ENCODE results near the gene S100Z.
"Not testable (repeated sequence)": the region's sequence is repeated elsewhere in the genome, so short reads cannot be mapped to it uniquely, and the experiment has no call there.

The S100Z gene

GRCh38 chr5:76845890-76846289 is 3.9 kb upstream of the S100Z start:
- no peak overlapping the region for H3K4me3 Mint-ChIP-seq
- ATAC-seq (replicated peaks) (no peak), DNase-seq (no peak)
- H3K4me1 Mint-ChIP-seq (ENCODE audit: low read depth in 2 of 2) = peaks cover 3 to 4% of the 10 kb centered on the region in 2 donors
- peaks cover 8 to 17% of the 10 kb centered on the region in 2 donors for H3K27me3 Mint-ChIP-seq
- no peak overlapping the region for H3K27ac Mint-ChIP-seq
- H3K36me3 Mint-ChIP-seq (ENCODE audit: insufficient read depth) = no peaks in the 10 kb centered on the region
- no peaks in the 10 kb centered on the region for H3K9me3 Mint-ChIP-seq

GRCh38 chr5:76850543-76851145 is 830 bp downstream of the S100Z start:
- Mint-ChIP-seq H3K4me3 (no peak overlapping the region), H3K27ac (peak overlapping the region in 1 of 2 donors; percentile 59), H3K36me3 (ENCODE audit: insufficient read depth) (no peaks in the 10 kb centered on the region), H3K4me1 (ENCODE audit: low read depth in 2 of 2) (peaks cover 11 to 13% of the 10 kb centered on the region in 2 donors), H3K9me3 (no peaks in the 10 kb centered on the region), H3K27me3 (no peaks in the 10 kb centered on the region)
- no peak for ATAC-seq (replicated peaks)
- no peak for DNase-seq

GRCh38 chr5:76851728-76852369 is 2.0 kb downstream of the S100Z start:
- ATAC-seq (replicated peaks) = no peak
- no peak for DNase-seq
- Mint-ChIP-seq H3K9me3 (no peaks in the 10 kb centered on the region), H3K4me3 (no peak overlapping the region), H3K27me3 (no peaks in the 10 kb centered on the region), H3K36me3 (ENCODE audit: insufficient read depth) (no peaks in the 10 kb centered on the region), H3K4me1 (ENCODE audit: low read depth in 2 of 2) (peaks cover 23 to 25% of the 10 kb centered on the region in 2 donors), H3K27ac (peak overlapping the region in 1 of 2 donors; percentile 19)

GRCh38 chr5:76852772-76853171 is 3.0 kb downstream of the S100Z start:
- ATAC-seq (replicated peaks) (no peak), DNase-seq (no peak)
- no peak overlapping the region for H3K4me3 Mint-ChIP-seq
- H3K9me3 Mint-ChIP-seq = no peaks in the 10 kb centered on the region
- H3K4me1 Mint-ChIP-seq (ENCODE audit: low read depth in 2 of 2) = peaks cover 23 to 25% of the 10 kb centered on the region in 2 donors
- H3K27ac Mint-ChIP-seq = peak overlapping the region in 1 of 2 donors; percentile 19
- H3K27me3 Mint-ChIP-seq = no peaks in the 10 kb centered on the region
- no peaks in the 10 kb centered on the region for H3K36me3 Mint-ChIP-seq (ENCODE audit: insufficient read depth)

- not testable (repeated sequence) for DNase-seq; ATAC-seq (replicated peaks); H3K9me3 Mint-ChIP-seq; H3K27me3 Mint-ChIP-seq; H3K4me3 Mint-ChIP-seq; H3K27ac Mint-ChIP-seq; H3K36me3 Mint-ChIP-seq (ENCODE audit: insufficient read depth)
- peaks cover 23 to 25% of the 10 kb centered on the region in 2 donors for H3K4me1 Mint-ChIP-seq (ENCODE audit: low read depth in 2 of 2)
Measured at GRCh38 chr5:76853741-76854140, 3.9 kb downstream of the S100Z start.

GRCh38 chr5:76854644-76855043 is 4.8 kb downstream of the S100Z start:
- no peak for ATAC-seq (replicated peaks)
- Mint-ChIP-seq H3K4me1 (ENCODE audit: low read depth in 2 of 2) (peaks cover 23 to 25% of the 10 kb centered on the region in 2 donors), H3K9me3 (no peaks in the 10 kb centered on the region), H3K36me3 (ENCODE audit: insufficient read depth) (no peaks in the 10 kb centered on the region), H3K27ac (peak overlapping the region; percentile 86 to 91), H3K4me3 (no peak overlapping the region), H3K27me3 (no peaks in the 10 kb centered on the region)
- DNase-seq = no peak

GRCh38 chr5:76855501-76855900 is 5.7 kb downstream of the S100Z start:
- H3K9me3 Mint-ChIP-seq; H3K27me3 Mint-ChIP-seq; DNase-seq; ATAC-seq (replicated peaks); H3K36me3 Mint-ChIP-seq (ENCODE audit: insufficient read depth): not testable (repeated sequence)
- Mint-ChIP-seq H3K27ac (peak overlapping the region; percentile 86 to 91), H3K4me3 (peak overlapping the region; percentile 22 to 47), H3K4me1 (ENCODE audit: low read depth in 2 of 2) (peaks cover 20 to 22% of the 10 kb centered on the region in 2 donors)

- ATAC-seq (replicated peaks) (peak; percentile 63), DNase-seq (peak in 2 of 3 experiments; percentile 2 to 6)
- H3K4me3 Mint-ChIP-seq = peak overlapping the region; percentile 22 to 47
- H3K9me3 Mint-ChIP-seq = no peaks in the 10 kb centered on the region
- H3K4me1 Mint-ChIP-seq (ENCODE audit: low read depth in 2 of 2) = peaks cover 18 to 21% of the 10 kb centered on the region in 2 donors
- H3K27me3 Mint-ChIP-seq = no peaks in the 10 kb centered on the region
- peak overlapping the region; percentile 86 to 91 for H3K27ac Mint-ChIP-seq
- H3K36me3 Mint-ChIP-seq (ENCODE audit: insufficient read depth) = no peaks in the 10 kb centered on the region
Measured at GRCh38 chr5:76855961-76856360, 6.1 kb downstream of the S100Z start.

GRCh38 chr5:76856800-76857199 is 7.0 kb downstream of the S100Z start:
- not testable (repeated sequence) for H3K36me3 Mint-ChIP-seq (ENCODE audit: insufficient read depth); H3K9me3 Mint-ChIP-seq; ATAC-seq (replicated peaks); DNase-seq; H3K27me3 Mint-ChIP-seq
- Mint-ChIP-seq H3K4me3 (peak overlapping the region in 1 of 2 donors; percentile 47), H3K27ac (peak overlapping the region; percentile 86 to 91), H3K4me1 (ENCODE audit: low read depth in 2 of 2) (peaks cover 16% of the 10 kb centered on the region in 2 donors)

GRCh38 chr5:76859591-76860247 is 9.9 kb downstream of the S100Z start:
- no peak for ATAC-seq (replicated peaks)
- Mint-ChIP-seq H3K27me3 (no peaks in the 10 kb centered on the region), H3K27ac (no peak overlapping the region), H3K4me3 (no peak overlapping the region), H3K9me3 (no peaks in the 10 kb centered on the region), H3K36me3 (ENCODE audit: insufficient read depth) (no peaks in the 10 kb centered on the region), H3K4me1 (ENCODE audit: low read depth in 2 of 2) (peaks cover 16% of the 10 kb centered on the region in 2 donors)
- DNase-seq = no peak

GRCh38 chr5:76861612-76862011 is 11.8 kb downstream of the S100Z start:
- ATAC-seq (replicated peaks) (no peak), DNase-seq (no peak)
- H3K9me3 Mint-ChIP-seq = no peaks in the 10 kb centered on the region
- no peaks in the 10 kb centered on the region for H3K27me3 Mint-ChIP-seq
- H3K36me3 Mint-ChIP-seq (ENCODE audit: insufficient read depth) = no peaks in the 10 kb centered on the region
- no peak overlapping the region for H3K27ac Mint-ChIP-seq
- H3K4me3 Mint-ChIP-seq = no peak overlapping the region
- H3K4me1 Mint-ChIP-seq (ENCODE audit: low read depth in 2 of 2) = peaks cover 2 to 3% of the 10 kb centered on the region in 2 donors

GRCh38 chr5:76863001-76863400 is 13.2 kb downstream of the S100Z start:
- Mint-ChIP-seq H3K4me1 (ENCODE audit: low read depth in 2 of 2) (no peaks in the 10 kb centered on the region), H3K27me3 (no peaks in the 10 kb centered on the region), H3K27ac (no peak overlapping the region), H3K36me3 (ENCODE audit: insufficient read depth) (no peaks in the 10 kb centered on the region), H3K9me3 (no peaks in the 10 kb centered on the region), H3K4me3 (no peak overlapping the region)
- DNase-seq (no peak), ATAC-seq (replicated peaks) (no peak)

GRCh38 chr5:76866503-76866902 is 16.7 kb downstream of the S100Z start:
- H3K4me1 Mint-ChIP-seq (ENCODE audit: low read depth in 2 of 2) = no peaks in the 10 kb centered on the region
- H3K27me3 Mint-ChIP-seq = peaks cover 0 to 7% of the 10 kb centered on the region in 2 donors
- no peak overlapping the region for H3K4me3 Mint-ChIP-seq
- H3K27ac Mint-ChIP-seq = no peak overlapping the region
- peaks cover 2% of the 10 kb centered on the region for H3K36me3 Mint-ChIP-seq (ENCODE audit: insufficient read depth)
- no peaks in the 10 kb centered on the region for H3K9me3 Mint-ChIP-seq
- no peak for DNase-seq
- ATAC-seq (replicated peaks) = no peak

- H3K9me3 Mint-ChIP-seq = no peaks in the 10 kb centered on the region
- no peaks in the 10 kb centered on the region for H3K4me1 Mint-ChIP-seq (ENCODE audit: low read depth in 2 of 2)
- ATAC-seq (replicated peaks) (no peak), DNase-seq (no peak)
- no peak overlapping the region for H3K4me3 Mint-ChIP-seq
- H3K36me3 Mint-ChIP-seq (ENCODE audit: insufficient read depth) = peaks cover 2% of the 10 kb centered on the region
- peaks cover 0 to 7% of the 10 kb centered on the region in 2 donors for H3K27me3 Mint-ChIP-seq
- H3K27ac Mint-ChIP-seq = no peak overlapping the region
Measured at GRCh38 chr5:76867038-76867437, 17.2 kb downstream of the S100Z start.

Measured in effector memory CD8-positive, alpha-beta T cell (primary cell).